Cerebellar nuclear complex (tissue), 1 donor: Measurements from ENCODE around the gene DPP6.
"Not testable (repeated sequence)": the region's sequence is repeated elsewhere in the genome, so short reads cannot be mapped to it uniquely, and the experiment has no call there.

Experiments used
- DNase-seq, 2 experiments: peaks; one replicate each; lab custom pipeline; 2025; lab: John Stamatoyannopoulos, UW

Gene DPP6

GRCh38 chr7:154072395-154073181 is 20.4 kb downstream of the DPP6 start:
- DNase-seq: not testable (repeated sequence)

- DNase-seq: not testable (repeated sequence)
Measured at GRCh38 chr7:154078523-154078922, 26.3 kb downstream of the DPP6 start.

- DNase-seq: not testable (repeated sequence)
Measured at GRCh38 chr7:154080249-154080648, 28.1 kb downstream of the DPP6 start.

- peak in 1 of 2 experiments; percentile 60 for DNase-seq
Measured at GRCh38 chr7:154087037-154087725, 35.0 kb downstream of the DPP6 start.

GRCh38 chr7:154092093-154092492 is 39.9 kb downstream of the DPP6 start:
- not testable (repeated sequence) for DNase-seq

GRCh38 chr7:154095201-154095600 is 43.0 kb downstream of the DPP6 start:
- DNase-seq: not testable (repeated sequence)

GRCh38 chr7:154105063-154105462 is 52.9 kb downstream of the DPP6 start:
- DNase-seq: not testable (repeated sequence)

- DNase-seq: not testable (repeated sequence)
Measured at GRCh38 chr7:154109615-154110014, 57.4 kb downstream of the DPP6 start.

- not testable (repeated sequence) for DNase-seq
Measured at GRCh38 chr7:154113732-154114351, 61.6 kb downstream of the DPP6 start.

GRCh38 chr7:154117411-154118390 is 65.5 kb downstream of the DPP6 start:
- not testable (repeated sequence) for DNase-seq

GRCh38 chr7:154120825-154121224 is 68.6 kb downstream of the DPP6 start:
- not testable (repeated sequence) for DNase-seq

GRCh38 chr7:154122720-154123119 is 70.5 kb downstream of the DPP6 start:
- DNase-seq: not testable (repeated sequence)

GRCh38 chr7:154123397-154123796 is 71.2 kb downstream of the DPP6 start:
- not testable (repeated sequence) for DNase-seq

- not testable (repeated sequence) for DNase-seq
Measured at GRCh38 chr7:154129142-154129541, 76.9 kb downstream of the DPP6 start.

GRCh38 chr7:154132617-154133016 is 80.4 kb downstream of the DPP6 start:
- not testable (repeated sequence) for DNase-seq

GRCh38 chr7:154133703-154134277 is 81.6 kb downstream of the DPP6 start:
- not testable (repeated sequence) for DNase-seq

GRCh38 chr7:154134698-154135097 is 82.5 kb downstream of the DPP6 start:
- DNase-seq: not testable (repeated sequence)

- DNase-seq: not testable (repeated sequence)
Measured at GRCh38 chr7:154135646-154136045, 83.4 kb downstream of the DPP6 start.

- DNase-seq: not testable (repeated sequence)
Measured at GRCh38 chr7:154145922-154146706, 93.9 kb downstream of the DPP6 start.

GRCh38 chr7:154146707-154147038 is 94.5 kb downstream of the DPP6 start:
- not testable (repeated sequence) for DNase-seq
